ENCODE results near the gene PELI2.

- TF ChIP-seq CTCF (optimal IDR thresholded peaks at IDR 0.05 in 1 of 3, IDR thresholded peaks at IDR 0.05 in 1 of 3, conservative IDR thresholded peaks at IDR 0.05 in 1 of 3; ENCODE audit: extremely low read depth in 1 of 3, insufficient read depth in 2 of 3, low read length in 3 of 3) (no peak), EZH2 (IDR thresholded peaks at IDR 0.05; ENCODE audit: low read length) (no peak)
Observed at GRCh38 chr14:56098021-56098420, 20.2 kb upstream of the PELI2 start.

All from keratinocyte (primary cell).